ENCODE data around the gene CRACR2A. TPM values are rescaled to one million over a fixed set of nuclear protein-coding genes. Genes with fewer than 3 reads are reported as not detected.
A peak's percentile ranks its signal among the peaks of the same experiment; 100 is the strongest.

The CRACR2A gene
- polyA plus RNA-seq, 1 donor from 2014 or later = 2.1 TPM

- no peak overlapping the region for H3K4me2 ChIP-seq (ENCODE audit: low read length)
- no peak overlapping the region for H2AFZ ChIP-seq (ENCODE audit: low read depth, low read length)
- H3K79me2 ChIP-seq (replicated peaks; ENCODE audit: insufficient read depth, low read length) = no peaks in the 10 kb centered on the region
- no peaks in the 10 kb centered on the region for H4K20me1 ChIP-seq (ENCODE audit: insufficient read depth)
- H3K9me2 ChIP-seq (ENCODE audit: insufficient read depth, low read length) = no peaks in the 10 kb centered on the region
- H3K27ac ChIP-seq (ENCODE audit: low read length) = peak overlapping the region; percentile 18
- H3K27me3 ChIP-seq (ENCODE audit: insufficient read depth, low read depth, low read length) = no peaks in the 10 kb centered on the region
- no peaks in the 10 kb centered on the region for H3F3A ChIP-seq (ENCODE audit: insufficient read depth, low read length, poor library complexity, severe bottlenecking)
- TF ChIP-seq REST (IDR thresholded peaks at IDR 0.05; ENCODE audit: borderline replicate concordance) = no peak
- peak; percentile 21 for TF ChIP-seq POLR2AphosphoS5 (IDR thresholded peaks at IDR 0.05)
- no peak overlapping the region for H3K9ac ChIP-seq (ENCODE audit: low read length)
- no peaks in the 10 kb centered on the region for H3K36me3 ChIP-seq (ENCODE audit: insufficient read depth, low read length)
- H3K9me3 ChIP-seq (ENCODE audit: low read length) = no peaks in the 10 kb centered on the region
- no peak overlapping the region for H3K4me3 ChIP-seq (ENCODE audit: low read length)
These were observed 27.4 kb downstream of the CRACR2A start for GRCh38 chr12:3725388-3726115.

GRCh38 chr12:3723916-3724805, 28.7 kb downstream of the CRACR2A start:
- no peak overlapping the region for H3K4me2 ChIP-seq (ENCODE audit: low read length)
- no peaks in the 10 kb centered on the region for H3K27me3 ChIP-seq (ENCODE audit: insufficient read depth, low read depth, low read length)
- H3K36me3 ChIP-seq (ENCODE audit: insufficient read depth, low read length) = no peaks in the 10 kb centered on the region
- TF ChIP-seq CTCF (IDR thresholded peaks at IDR 0.05; ENCODE audit: poor library complexity, severe bottlenecking) = no peak
- no peak for TF ChIP-seq MXI1 (conservative IDR thresholded peaks at IDR 0.05; ENCODE audit: poor library complexity, severe bottlenecking)
- no peak for TF ChIP-seq RAD21 (conservative IDR thresholded peaks at IDR 0.05)
- TF ChIP-seq POLR2AphosphoS5 (IDR thresholded peaks at IDR 0.05) = no peak
- no peak for TF ChIP-seq TAF1 (IDR thresholded peaks at IDR 0.05; ENCODE audit: low read depth)
- TF ChIP-seq REST (IDR thresholded peaks at IDR 0.05; ENCODE audit: borderline replicate concordance) = no peak
- TF ChIP-seq EP300 (conservative IDR thresholded peaks at IDR 0.05; ENCODE audit: poor library complexity, severe bottlenecking) = no peak
- no peak for TF ChIP-seq SMC3 (conservative IDR thresholded peaks at IDR 0.05; ENCODE audit: poor library complexity)
- TF ChIP-seq EZH2 (IDR thresholded peaks at IDR 0.05; ENCODE audit: borderline replicate concordance, insufficient read depth, low read length, poor library complexity, severe bottlenecking) = no peak
- no peaks in the 10 kb centered on the region for H4K20me1 ChIP-seq (ENCODE audit: insufficient read depth)
- H3F3A ChIP-seq (ENCODE audit: insufficient read depth, low read length, poor library complexity, severe bottlenecking) = no peaks in the 10 kb centered on the region
- H3K27ac ChIP-seq (ENCODE audit: low read length) = no peak overlapping the region
- no peak overlapping the region for H3K4me3 ChIP-seq (ENCODE audit: low read length)
- no peaks in the 10 kb centered on the region for H3K79me2 ChIP-seq (replicated peaks; ENCODE audit: insufficient read depth, low read length)
- H3K9ac ChIP-seq (ENCODE audit: low read length) = no peak overlapping the region
- no peaks in the 10 kb centered on the region for H3K9me3 ChIP-seq (ENCODE audit: low read length)
- no peak overlapping the region for H2AFZ ChIP-seq (ENCODE audit: low read depth, low read length)
- H3K9me2 ChIP-seq (ENCODE audit: insufficient read depth, low read length) = no peaks in the 10 kb centered on the region

Data from neural cell (in vitro differentiated cells).